ENCODE data around the gene HAAO.

Gene HAAO

GRCh38 chr2:42793334-42794270 lies 1.2 kb upstream of the HAAO start:
- DNase-seq (ENCODE audit: low read depth in 2 of 2): no peak

- no peak for DNase-seq (ENCODE audit: low read depth in 2 of 2)
Observed at GRCh38 chr2:42792087-42792582, 248 bp downstream of the HAAO start.

- no peak for DNase-seq (ENCODE audit: low read depth in 2 of 2)
Observed at GRCh38 chr2:42791606-42792005, 777 bp downstream of the HAAO start.

- no peak for DNase-seq (ENCODE audit: low read depth in 2 of 2)
Observed at GRCh38 chr2:42789751-42790150, 2.6 kb downstream of the HAAO start.

- no peak for DNase-seq (ENCODE audit: low read depth in 2 of 2)
Observed at GRCh38 chr2:42788882-42789281, 3.5 kb downstream of the HAAO start.

- DNase-seq (ENCODE audit: low read depth in 2 of 2): no peak
Observed at GRCh38 chr2:42788478-42788793, 3.9 kb downstream of the HAAO start.

- no peak for DNase-seq (ENCODE audit: low read depth in 2 of 2)
Observed at GRCh38 chr2:42787788-42788477, 4.5 kb downstream of the HAAO start.

- DNase-seq (ENCODE audit: low read depth in 2 of 2): no peak
Observed at GRCh38 chr2:42787424-42787787, 5.0 kb downstream of the HAAO start.

GRCh38 chr2:42786561-42787345 lies 5.6 kb downstream of the HAAO start:
- DNase-seq (ENCODE audit: low read depth in 2 of 2): no peak

- DNase-seq (ENCODE audit: low read depth in 2 of 2): no peak
Observed at GRCh38 chr2:42784204-42784880, 8.0 kb downstream of the HAAO start.

- DNase-seq (ENCODE audit: low read depth in 2 of 2): no peak
Observed at GRCh38 chr2:42783511-42783910, 8.9 kb downstream of the HAAO start.

- DNase-seq (ENCODE audit: low read depth in 2 of 2): no peak
Observed at GRCh38 chr2:42781181-42781580, 11.2 kb downstream of the HAAO start.

- no peak for DNase-seq (ENCODE audit: low read depth in 2 of 2)
Observed at GRCh38 chr2:42777883-42778805, 14.2 kb downstream of the HAAO start.

- DNase-seq (ENCODE audit: low read depth in 2 of 2): no peak
Observed at GRCh38 chr2:42775810-42776209, 16.6 kb downstream of the HAAO start.

GRCh38 chr2:42775186-42775585 lies 17.2 kb downstream of the HAAO start:
- no peak for DNase-seq (ENCODE audit: low read depth in 2 of 2)

GRCh38 chr2:42771546-42772153 lies 20.7 kb downstream of the HAAO start:
- no peak for DNase-seq (ENCODE audit: low read depth in 2 of 2)

- DNase-seq (ENCODE audit: low read depth in 2 of 2): no peak
Observed at GRCh38 chr2:42770288-42771131, 21.9 kb downstream of the HAAO start.

GRCh38 chr2:42769583-42770287 lies 22.6 kb downstream of the HAAO start:
- no peak for DNase-seq (ENCODE audit: low read depth in 2 of 2)

Data from stimulated activated CD4-positive, alpha-beta T cell treated with anti-CD3 and anti-CD28 coated beads, Interleukin-1b, Interleukin-23, amount 100 ng/mL, for 1 hour (primary cell).